HG03108 (cell line): Measurements from ENCODE around the gene KATNIP.
"Not testable (repeated sequence)": the region's sequence is repeated elsewhere in the genome, so short reads cannot be mapped to it uniquely, and the experiment has no call there.

Source experiments
- ATAC-seq: cut with Tn5 transposase; IDR thresholded peaks from one replicate; pipeline ENCODE4 v1.9.1; 2021; ENCODE audit warnings: moderate library complexity; ENCODE audit not compliant: unreplicated experiment

KATNIP gene

GRCh38 chr16:27534256-27534655, 15.7 kb upstream of the KATNIP start:
- no peak for ATAC-seq

DNA sequence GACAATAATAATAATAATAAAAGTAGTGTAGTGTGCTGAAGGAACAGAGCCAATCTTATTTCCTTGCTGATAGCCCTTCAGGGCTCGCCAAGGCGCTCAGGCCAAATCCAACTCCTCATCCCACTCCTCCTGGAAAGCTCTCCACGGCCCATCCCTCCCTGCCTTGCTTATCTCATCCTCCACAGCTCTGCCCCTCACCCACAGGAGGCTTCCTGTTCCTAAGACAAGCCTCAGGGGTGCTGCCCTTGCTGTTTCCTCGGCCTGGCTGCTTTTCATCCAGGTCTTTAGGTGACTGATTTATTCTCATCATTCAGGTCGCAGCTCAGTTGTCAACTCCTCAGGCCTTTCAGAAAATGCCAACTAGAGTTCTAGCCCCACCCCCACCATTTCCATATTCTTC, 11.4 kb upstream of the KATNIP start:
- ATAC-seq: no peak

DNA sequence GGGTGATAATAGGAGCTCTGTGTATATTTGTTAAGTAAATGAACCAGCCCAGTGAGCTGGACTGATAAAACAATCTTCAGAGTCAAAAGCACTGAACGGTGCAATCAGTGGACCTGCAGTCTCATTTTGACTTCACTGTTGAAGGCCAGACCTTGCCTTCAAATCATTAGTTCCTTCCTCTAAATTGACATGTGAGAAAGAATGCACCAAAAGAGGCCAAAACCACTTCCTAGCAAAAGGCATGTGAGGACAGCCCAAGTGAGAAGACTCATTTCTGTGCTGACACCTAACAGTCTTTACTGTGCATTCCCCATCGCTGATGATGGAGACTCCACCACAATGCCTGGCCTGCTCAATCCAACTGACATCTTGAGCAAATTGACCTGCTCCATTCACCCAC, 10.8 kb upstream of the KATNIP start:
- ATAC-seq: no peak

GRCh38 chr16:27539636-27540035, 10.3 kb upstream of the KATNIP start:
- ATAC-seq: no peak

DNA sequence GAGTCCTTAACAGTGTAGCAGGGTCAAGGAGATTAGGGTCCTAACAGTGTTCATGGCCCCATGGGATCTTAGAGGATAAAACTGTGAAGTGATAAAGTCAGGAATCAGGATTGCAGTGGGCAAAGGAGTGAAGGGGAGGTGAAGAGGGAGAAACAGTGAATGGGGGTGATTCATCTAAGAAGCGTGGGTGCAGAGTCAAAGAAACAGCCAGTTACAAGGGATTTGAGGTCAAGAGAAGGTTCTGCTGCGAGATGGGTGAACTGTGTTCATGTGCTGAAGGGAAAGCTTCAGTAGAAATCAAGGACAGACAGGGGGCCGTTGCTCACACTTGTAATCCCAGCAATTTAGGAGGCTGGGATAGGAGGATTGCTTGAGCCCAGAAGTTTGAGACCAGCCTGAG, 6.1 kb upstream of the KATNIP start:
- ATAC-seq: no peak

GRCh38 chr16:27544671-27545070, 5.3 kb upstream of the KATNIP start:
- ATAC-seq: no peak

GRCh38 chr16:27547134-27547533, 2.8 kb upstream of the KATNIP start:
- ATAC-seq: no peak

DNA sequence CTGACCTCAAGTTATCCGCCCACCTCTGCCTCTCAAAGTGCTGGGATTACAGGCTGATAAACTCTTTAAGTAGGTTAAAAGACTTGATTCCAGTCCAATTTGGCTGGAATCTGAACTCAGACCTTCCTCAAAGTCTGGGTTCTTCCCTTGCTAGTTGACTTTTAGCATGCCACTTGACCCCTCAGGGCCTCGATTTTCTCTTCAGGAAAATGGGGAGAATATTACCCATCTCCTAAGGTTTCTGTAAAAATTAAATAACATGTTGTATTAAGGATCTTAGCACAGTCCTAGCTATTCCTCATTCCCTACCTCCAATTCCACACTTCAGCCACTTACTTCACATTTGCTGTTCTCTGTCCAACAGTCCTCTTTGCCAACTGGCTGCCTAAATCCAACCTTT, 2.1 kb upstream of the KATNIP start:
- ATAC-seq: no peak

DNA sequence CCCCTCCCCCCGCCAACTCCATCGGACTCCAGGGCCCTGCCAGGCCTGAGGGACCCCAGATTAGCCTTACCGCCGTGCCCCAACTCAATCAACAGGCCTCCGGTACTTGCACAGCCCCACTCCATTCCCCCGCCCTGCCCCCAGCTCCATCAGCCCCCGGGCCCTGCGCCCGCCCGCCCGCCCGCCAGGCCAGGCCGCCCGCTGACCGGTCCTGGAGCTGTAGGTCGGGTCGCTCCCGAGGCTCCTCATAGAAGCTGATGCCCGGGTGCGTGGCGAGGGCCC, 539 bp upstream of the KATNIP start:
- peak; percentile 22 for ATAC-seq

- no peak for ATAC-seq
These were observed 607 bp downstream of the KATNIP start for GRCh38 chr16:27550582-27550920.

GRCh38 chr16:27551036-27551435, 1.1 kb downstream of the KATNIP start:
- ATAC-seq: no peak

DNA sequence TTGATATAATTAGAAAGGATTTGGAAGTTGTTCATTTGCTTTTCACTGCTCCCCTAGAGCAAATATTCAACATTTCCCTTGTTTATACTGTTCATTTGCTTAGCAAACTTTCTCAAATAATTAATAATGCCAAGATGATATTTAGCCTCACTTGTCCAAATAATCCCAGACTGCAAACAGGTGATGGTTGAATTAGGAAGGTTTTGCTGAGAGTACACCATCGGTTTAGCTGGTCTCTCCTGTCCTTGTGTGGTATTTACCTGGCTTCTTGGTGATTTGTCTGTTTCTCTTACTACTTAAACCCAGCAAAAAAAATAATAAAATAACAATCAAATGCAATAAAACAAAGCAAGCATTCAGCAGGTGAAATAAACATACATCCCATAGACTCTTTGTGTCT, 6.5 kb downstream of the KATNIP start:
- no peak for ATAC-seq

- no peak for ATAC-seq
These were observed 8.5 kb downstream of the KATNIP start for GRCh38 chr16:27558434-27558833.

- no peak for ATAC-seq
These were observed 9.0 kb downstream of the KATNIP start for GRCh38 chr16:27558932-27559331.

GRCh38 chr16:27561216-27561615, 11.3 kb downstream of the KATNIP start:
- ATAC-seq: no peak

GRCh38 chr16:27564224-27564623, 14.3 kb downstream of the KATNIP start:
- ATAC-seq: no peak

- no peak for ATAC-seq
These were observed 16.5 kb downstream of the KATNIP start for GRCh38 chr16:27566417-27566816.

GRCh38 chr16:27568077-27568476, 18.1 kb downstream of the KATNIP start:
- no peak for ATAC-seq

DNA sequence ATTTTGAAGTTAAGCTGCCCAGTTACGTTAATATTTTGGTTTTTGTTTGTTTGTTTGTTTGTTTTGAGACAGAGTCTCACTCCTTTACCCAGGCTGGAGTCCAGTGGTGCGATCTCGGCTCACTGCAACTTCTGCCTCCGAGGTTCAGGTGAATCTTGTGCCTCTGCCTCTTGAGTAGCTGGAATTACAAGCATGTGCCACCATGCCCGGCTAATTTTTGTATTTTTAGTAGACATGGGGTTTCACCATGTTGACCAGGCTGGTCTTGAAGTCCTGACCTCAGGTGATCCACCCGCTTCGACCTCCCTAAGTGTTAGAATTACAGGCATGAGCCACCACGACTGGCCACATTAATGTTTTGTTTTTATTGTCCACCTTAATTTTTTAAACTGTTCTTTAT, 21.0 kb downstream of the KATNIP start:
- not testable (repeated sequence) for ATAC-seq

GRCh38 chr16:27571433-27572326, 21.7 kb downstream of the KATNIP start:
- no peak for ATAC-seq

- no peak for ATAC-seq
These were observed 22.8 kb downstream of the KATNIP start for GRCh38 chr16:27572711-27573110.

- no peak for ATAC-seq
These were observed 26.8 kb downstream of the KATNIP start for GRCh38 chr16:27576729-27577128.
